ENCODE data around the gene ALLC.
"Not testable (repeated sequence)": the region's sequence is repeated elsewhere in the genome, so short reads cannot be mapped to it uniquely, and the experiment has no call there.

Gene ALLC

GRCh38 chr2:3626118-3626811 lies 31.7 kb upstream of the ALLC start:
- DNase-seq (ENCODE audit: low read depth): no peak

DNA sequence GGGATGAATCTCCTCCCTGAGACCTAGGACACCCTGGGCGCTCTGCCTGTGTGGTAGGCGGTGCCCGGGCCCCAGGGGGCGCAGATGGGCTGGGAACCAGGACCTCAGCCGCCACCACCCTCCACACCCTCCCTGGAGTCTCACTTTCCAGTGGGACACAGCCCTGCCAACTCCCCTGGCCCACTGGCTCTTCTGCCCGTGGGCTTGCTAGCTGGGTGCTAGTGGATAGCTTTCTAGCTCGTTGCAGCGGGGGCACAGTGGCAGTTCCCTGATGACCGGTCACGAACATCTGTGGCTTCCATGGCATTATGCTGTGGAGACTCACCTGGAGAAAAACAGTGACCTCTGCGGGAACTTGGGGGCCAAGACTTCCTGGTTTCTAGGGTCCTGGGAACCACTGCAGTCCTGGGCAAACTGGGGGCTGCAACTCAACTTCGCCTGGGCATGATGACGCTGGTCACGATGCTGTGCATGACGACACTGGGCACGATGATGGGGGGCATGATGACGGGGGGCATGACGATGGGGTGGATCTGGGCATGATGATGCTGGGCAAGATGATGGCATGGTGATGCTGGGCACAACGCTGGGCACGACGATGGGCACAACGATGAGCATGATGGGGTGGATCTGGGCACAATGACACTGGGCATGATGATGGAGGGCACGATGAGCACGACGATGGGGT lies 31.0 kb upstream of the ALLC start:
- DNase-seq (ENCODE audit: low read depth): no peak

DNA sequence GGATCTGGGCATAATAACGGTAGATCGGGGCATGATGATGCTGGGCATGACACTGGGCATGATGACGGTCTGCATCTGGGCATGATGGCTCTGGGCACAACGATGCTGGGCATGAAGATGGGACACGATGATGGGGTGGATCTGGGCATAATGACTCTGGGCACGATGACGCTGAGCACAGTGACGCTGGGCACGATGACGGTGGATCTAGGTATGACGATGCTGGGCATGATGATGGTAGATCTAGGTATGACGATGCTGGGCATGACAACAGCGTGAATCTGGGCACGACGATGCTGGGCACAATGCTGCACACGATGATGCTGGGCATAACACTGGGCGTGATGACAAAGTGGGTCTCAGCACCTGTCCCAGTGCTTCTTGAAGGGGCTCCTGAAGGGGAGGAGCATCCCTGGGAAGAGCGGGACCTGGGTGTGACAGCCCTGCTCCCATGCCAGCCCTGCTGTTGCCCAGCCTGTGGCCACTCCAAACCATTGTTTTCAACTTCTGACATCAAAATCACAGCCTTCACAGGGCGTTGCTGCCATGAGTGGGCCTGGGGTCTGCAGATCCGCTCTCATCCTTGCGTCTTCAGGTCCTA lies 30.4 kb upstream of the ALLC start:
- no peak for DNase-seq (ENCODE audit: low read depth)

DNA sequence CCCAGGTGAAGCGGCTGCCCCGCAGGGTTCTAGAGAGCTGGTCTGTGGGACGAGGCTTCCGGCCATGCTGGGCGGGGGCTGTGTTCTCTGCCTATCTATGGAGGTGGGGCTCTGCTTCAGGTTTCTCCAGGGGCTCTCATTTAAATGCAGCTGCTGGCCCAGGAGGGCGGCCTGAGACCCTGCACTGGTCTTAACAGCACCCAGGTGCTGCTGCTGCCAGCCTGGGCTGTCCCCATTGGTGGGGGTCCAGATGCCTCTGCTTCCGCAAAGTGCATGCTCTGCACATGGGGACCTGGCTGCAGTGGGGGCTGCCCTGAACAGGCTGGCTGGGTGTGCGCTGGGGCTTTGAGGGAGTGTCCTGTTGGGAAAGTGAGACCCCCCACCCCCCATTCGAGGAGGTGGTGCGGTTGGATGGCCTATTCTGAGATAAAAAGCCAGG lies 29.7 kb upstream of the ALLC start:
- DNase-seq (ENCODE audit: low read depth): no peak

- no peak for DNase-seq (ENCODE audit: low read depth)
Measured at GRCh38 chr2:3628800-3629199, 29.2 kb upstream of the ALLC start.

- DNase-seq (ENCODE audit: low read depth): no peak
Measured at GRCh38 chr2:3630631-3631030, 27.4 kb upstream of the ALLC start.

- DNase-seq (ENCODE audit: low read depth): no peak
Measured at GRCh38 chr2:3631161-3631850, 26.7 kb upstream of the ALLC start.

DNA sequence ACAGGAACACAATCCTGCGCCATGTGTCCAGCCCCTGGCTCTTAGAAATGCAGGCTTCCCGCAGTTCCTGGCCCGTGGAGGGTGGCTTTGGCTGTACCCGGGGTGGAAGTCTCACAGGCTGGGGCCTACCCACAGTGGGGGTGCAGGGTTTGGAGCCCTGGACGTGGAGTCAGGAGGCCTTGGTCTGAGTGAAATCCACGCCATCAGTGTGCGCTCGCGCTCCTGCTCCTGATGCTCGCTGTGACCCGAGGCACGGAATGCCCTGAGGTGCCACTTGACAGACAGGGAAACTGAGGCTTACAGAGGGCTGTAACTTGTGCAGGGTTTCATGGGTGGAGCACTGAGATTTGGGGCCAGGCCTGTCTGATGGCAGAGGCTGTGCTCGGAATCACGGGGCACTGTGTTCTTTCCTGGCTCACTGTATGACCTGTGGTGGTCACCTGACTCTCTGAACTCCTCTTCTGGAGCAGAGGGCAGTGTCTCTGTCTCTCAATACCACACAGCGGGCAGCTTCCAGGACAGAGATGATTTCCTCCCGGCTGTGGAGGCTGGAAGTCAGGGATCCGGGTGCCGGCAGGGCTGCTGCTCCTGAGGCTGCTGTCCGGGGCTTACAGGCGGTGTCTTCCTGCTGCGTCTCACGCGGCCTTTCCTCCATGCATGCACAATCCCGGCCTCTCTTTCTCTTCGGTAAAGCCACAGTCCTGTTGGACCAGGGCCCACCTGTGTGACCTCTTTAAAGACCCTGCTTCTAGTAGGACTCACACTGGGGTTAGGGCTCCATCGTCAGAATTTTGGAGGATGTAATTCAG lies 25.9 kb upstream of the ALLC start:
- DNase-seq (ENCODE audit: low read depth): no peak

DNA sequence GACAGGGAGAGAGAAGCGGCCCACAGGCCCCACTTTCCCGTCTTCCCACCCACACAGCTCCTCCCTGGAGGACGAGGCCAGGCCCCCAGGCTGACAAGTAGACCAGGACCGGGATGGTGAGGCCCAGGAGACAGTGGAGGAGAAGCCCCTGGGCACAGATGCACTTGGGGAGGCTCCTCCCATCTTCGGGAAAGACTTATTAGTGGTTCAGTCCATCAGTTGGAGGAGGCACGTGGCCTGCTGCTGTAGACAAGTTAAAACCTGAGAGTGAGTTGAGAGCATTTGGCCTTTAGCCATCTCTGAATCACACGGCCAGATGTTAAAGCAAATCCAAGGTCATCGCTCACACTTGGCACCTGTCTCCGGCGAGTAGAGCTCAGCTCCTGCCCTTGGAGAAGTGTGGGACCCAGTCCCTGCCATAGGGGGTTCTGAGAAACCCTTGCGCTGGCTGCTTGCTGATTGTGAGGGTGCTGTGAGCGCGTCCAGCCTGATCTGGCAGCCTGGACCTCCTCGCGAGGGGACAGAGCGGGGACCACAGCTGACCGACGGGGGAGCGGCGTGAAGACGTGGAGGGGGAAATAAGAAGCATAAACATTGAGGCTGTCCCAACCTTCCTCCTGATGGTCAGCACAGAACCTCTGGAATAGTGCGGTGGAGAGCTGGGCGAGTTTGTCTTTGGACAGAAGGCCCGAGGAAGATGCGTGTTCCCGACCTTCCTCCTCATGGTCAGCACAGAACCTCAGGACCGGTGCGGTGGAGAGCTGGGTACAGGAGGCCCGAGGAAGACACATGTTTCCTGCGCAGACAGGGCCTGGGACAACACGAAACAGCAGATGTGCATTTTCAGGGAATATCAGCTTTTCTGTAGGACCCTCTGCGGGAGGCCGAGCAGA lies 24.7 kb upstream of the ALLC start:
- no peak for DNase-seq (ENCODE audit: low read depth)

DNA sequence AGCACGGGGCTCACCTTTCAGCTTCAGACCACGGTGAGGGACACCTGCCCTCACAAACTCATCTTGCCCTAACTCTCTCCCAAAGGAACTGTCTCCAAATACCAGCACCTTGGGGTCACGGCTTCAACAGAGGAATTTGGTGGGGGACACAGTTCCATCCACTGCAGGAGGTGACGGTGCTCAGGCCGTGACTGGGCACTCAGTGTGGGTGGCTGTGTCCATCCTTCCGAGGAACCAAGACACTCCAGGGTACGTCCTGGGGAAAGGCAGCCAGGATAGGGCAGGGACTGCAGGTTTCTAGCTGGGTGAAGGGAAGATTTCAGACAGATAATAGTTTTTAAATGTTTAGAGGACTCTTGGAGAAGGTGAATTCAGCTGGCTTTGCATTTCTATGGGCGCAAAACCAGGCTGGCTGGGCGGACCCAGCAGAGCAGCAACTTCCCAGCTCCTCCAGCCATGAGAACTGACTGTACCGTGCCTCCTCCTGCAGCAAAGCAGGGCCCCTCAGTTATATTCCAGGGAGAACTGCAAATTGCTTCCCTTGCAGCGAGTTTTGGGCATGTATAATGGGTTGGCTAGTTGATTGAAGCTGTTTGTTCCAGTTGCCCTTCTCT lies 23.9 kb upstream of the ALLC start:
- DNase-seq (ENCODE audit: low read depth): no peak

GRCh38 chr2:3634596-3635121 lies 23.3 kb upstream of the ALLC start:
- no peak for DNase-seq (ENCODE audit: low read depth)

DNA sequence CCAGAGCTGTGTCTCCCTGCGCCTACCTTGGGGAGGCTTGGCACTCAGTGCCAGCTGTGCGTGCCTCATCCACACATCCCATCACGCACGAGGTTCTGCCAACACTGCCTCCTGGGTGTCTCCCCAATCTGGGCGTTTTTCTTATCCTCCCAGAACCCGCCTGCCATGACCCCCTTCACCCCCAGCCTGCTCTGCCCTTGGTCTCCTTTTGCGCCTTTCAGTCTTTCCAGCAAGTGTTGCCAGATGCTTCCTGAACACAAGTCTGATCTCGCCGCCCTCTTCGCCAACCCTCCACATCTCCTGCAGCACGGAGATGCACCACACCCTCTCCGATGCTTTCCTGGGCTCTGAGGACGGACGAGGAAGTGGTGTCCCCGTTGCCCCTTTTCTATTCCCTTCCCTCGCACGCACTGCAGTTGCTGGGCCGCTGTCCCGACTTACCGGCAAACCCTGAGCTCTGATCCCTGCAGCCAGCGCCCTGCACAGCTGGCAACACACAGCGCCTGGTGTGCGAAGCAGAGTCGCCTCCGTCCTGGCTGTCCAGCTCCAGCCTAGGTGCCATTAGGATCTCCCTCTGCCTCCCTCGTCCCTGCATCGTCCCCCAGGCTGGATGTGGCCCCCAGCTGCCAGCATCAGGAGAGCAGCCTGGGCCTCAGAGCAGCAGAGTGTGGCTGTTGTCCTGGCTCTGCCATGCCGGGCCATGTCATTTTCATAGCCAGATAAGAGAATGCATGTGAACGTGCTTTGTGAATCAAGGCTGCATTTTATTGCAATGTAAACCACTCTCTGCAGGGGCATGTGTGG lies 22.6 kb upstream of the ALLC start:
- no peak for DNase-seq (ENCODE audit: low read depth)

DNA sequence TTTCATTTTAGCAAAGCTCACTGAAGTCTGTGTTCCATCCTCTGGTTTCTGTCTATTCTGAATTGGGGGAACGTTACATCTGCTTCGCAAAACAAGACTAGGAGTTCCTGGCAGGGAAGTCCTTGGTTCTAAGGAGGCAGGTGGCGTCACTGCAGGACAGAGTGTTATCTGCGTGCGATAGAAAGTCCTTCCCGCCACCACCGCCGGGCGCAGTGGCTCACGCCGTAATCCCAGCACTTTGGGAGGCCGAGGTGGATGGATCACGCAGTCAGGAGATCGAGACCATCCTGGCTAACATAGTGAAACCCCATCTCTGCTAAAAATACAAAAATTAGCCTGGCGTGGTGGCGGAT lies 22.0 kb upstream of the ALLC start:
- DNase-seq (ENCODE audit: low read depth): not testable (repeated sequence)

GRCh38 chr2:3636586-3637310 lies 21.3 kb upstream of the ALLC start:
- DNase-seq (ENCODE audit: low read depth): no peak

DNA sequence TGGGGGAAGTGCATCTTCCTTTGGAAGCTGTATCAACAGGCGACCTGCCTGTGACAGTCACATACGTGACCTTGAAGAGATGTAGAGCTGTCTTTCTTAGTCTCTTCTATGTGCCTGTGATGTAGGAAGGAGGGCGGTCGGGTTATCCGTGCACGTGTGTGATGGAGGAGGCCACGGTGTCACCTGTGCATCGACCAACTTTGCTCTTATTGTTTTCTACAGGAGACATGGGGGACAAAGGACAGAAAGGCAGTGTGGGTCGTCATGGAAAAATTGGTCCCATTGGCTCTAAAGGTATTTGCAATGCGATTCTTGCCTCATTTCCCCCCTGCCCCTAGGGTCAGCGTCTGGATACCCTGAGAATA lies 20.7 kb upstream of the ALLC start:
- no peak for DNase-seq (ENCODE audit: low read depth)

DNA sequence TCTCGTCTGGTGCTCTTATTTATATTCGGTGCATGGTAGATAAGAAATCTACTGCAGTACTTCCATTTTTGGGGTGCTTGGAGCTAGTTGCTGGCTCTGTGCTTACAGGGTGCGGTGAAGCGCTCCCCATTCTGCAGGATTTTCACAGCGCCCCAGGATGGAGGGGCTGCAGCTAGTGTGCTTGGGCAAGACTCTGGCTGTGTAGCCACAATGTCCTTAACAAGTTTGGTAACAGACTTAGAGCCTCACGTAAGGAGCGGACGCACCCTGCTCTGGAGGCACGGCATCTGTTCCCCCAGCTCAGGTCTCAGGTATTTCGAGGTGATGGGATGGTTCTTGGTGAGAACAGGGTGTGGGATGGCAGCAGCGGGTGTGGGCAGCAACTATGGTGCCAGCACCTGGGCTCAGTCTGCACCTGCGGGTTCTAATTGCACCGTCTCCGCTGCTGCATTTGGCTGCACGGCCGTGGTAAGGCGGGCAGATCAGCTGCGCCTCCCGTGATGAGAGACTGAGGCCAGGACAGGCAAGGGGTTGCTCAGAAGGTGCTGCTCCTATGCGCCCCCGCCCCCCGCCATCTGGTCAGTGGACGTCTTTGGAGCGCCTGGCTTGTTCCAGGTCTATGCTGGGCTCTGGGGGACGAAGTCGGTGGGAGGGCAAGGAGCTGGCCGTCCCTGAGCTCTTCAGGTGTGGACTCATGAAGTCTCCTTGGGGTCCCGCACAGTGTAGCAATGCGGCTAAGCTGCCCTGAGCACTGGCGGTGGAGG lies 20.1 kb upstream of the ALLC start:
- no peak for DNase-seq (ENCODE audit: low read depth)

- DNase-seq (ENCODE audit: low read depth): no peak
Measured at GRCh38 chr2:3638456-3638810, 19.6 kb upstream of the ALLC start.

DNA sequence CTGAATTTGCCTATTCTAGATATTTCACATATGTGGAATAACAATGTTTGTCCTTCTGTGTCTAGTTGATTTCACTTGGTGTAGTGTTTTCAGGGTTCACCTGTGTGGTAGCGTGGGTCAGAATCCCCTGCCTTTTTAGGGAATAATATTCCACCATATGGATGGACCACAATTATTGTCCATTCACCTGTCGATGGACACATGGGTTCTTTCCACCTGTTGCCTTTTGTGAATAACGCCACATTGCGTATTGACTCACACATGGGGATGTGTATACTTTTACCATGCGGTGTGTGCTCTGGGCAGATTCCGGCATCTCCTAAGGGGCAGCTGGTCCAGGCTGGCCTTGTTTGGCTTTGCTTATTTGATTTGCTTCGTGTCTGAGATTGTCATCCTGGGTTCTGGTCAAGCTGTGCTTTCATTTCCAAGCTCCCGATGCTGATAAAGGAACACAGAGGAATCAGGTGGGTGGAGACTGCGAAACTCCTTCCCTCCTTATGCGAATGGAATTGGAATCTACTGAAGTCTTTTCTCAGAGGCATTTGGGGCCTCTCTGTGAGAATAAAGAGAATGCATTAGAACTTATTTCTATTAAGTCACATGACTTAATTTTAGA lies 18.9 kb upstream of the ALLC start:
- no peak for DNase-seq (ENCODE audit: low read depth)
